NOMO-1 (cell line): Measurements from ENCODE around the gene SPON2.

Source experiments
- DNase-seq, 2 experiments: peaks; one replicate each; lab custom pipeline; 2025; ENCODE audit not compliant: unreplicated experiment in 2 of 2; lab: John Stamatoyannopoulos, UW

The SPON2 gene

DNA sequence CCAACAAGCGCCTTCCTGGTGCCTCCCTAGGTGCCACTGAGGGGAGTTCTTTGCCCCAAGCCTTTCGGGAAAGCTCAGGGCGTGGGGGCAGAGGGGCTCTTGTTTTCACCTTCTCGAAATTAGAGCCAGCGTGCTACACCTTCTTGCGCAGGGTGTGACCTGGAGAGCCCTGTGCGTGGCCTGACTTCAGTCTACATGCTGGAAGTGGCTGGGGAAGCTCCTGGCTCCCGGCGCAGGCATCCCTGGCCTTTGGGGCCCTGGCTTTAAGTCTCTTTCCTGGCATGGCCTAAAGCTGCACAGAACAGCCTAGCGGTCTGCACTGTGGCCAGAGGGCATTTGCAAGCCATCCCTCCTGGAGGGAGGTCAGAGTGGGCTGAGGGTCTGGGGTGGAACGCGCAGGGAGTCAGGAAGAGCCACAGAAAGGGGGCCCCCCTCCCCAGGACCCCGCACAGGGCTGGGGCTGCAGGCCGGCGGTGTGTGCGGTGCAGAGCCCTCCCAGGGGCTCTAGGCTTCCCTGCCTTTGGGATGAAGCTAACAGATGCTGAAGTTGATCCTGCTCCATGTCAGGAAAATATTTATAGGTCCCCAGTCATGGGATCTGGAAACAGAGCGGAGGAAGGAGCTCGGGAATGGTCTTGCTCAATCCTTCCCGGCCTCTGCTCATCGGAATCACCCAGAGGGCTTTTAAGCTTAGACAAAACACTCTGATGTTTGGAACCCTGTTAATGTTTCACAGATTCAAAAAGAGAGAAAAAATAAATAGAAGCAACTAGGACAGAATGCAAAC lies 781 bp upstream of the SPON2 start:
- no peak for DNase-seq

DNA sequence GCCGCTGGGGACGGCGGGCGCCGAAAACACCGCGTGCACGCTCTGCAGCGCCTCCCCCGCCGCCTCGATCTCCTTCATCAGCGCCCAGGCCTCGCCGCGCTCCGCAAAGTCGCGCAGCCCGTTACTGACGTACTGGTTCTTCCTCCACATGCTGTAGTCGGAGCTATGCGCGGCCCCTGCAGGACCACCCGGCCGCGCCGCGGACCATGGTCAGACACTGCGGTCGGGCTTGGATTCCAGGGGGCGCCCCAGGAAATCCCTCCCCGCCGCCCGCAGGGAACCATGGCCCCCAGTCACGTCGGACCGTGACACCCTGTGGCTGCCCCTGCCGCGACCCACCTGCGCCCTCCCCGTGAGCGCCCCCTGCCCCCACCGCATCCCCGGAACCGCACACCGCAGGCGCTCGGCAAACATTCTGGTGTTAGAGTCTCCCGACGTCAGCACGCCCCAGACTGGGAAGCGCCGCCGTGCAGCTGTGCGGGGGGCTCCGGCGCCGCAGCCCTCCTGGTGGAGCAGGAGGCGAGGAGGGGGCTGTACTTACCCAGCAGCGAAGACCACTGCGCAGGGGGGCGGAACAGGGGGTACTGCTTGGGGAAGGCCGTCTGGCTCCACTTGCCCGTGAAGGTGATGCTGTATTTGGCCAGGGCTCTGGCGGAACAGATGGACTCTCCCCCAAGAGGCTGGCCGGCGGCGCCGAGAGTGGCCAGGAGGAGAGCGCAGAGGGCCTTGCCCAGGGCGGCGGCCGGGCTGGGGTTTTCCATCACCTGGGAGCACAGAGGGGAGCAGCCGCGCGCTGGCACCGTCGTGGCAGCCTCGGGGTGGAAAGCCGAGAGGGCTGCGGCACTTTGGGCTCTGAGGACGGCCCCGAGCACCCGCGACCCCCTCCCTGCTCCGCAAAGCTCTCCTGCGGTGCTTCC lies 814 bp downstream of the SPON2 start:
- peak in 1 of 2 experiments; percentile 20 for DNase-seq

DNA sequence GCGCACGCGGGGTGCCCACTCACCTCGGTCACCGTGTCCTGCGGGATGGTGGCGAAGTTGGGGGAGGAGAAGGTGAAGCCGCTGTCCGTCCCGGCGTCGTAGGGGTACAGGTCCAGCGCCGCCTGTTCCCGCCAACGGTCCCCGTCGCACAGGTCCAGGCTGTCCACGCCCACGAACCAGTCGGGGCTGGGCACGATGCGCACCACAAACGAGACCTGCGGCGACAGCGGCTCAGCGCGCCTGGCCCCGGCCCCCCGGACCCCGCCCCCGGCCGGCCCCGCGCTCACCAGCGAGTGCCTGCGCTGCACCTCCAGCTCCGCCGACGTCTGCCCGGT lies 1.4 kb downstream of the SPON2 start:
- no peak for DNase-seq

DNA sequence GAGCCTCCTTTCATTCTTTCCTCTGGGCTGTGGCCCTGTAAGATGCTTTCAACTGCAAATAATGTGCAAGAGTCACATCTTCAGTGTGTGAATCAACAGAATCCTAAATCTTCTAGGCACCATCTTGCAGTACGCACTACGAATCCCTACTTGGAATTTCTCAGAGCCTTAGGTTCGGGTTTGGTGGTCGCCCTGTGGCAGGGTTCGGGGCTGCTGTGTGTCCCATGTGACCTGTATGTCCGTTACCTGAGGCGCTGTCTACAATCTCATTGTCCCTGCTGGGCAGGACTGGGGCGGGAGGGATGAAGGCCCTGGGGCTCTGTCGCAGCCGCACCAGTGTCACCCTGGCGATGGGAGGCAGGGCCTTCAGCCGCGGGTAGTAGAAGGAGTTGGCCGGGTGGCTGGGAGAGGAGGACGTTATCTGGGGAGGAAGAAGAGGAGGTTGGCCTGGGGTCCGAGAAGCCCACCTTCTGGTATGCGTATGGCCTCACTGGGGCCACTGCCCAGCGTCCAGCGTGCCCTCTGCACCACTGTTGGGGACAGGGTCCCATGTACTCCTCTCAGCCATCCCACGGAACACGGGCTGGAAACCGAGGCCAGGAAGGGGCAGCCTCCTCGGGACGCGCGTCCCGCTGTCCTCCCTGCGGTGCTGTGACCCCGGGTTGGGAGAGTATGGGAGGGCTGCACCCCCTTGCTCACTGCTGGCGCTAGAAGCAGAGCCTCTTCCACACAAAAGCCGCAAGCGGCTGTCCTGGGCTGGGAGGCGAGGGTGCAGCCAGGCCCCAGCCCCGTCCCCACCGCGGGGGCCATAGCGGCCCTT lies 2.0 kb downstream of the SPON2 start:
- DNase-seq, result no peak

DNA sequence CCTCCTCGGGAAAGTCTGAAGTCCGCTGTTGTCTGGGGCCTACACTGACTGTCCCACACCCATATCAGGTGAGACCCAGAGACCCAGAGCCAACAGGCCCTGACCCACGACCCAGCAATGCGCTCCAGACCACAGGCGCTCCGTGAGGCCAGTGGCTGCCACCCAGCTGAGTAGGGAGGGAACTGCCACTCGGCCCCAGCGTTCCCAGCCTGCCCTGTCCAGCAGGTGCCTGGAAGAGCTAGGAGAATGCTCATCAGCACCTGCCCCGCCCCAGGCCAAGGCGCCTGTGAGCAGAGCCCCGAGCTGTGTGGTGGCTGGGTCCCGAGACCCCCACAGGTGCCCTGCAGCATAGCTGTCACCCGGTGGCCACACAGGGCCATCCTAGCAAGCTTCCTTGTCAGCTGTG lies 2.7 kb downstream of the SPON2 start:
- no peak for DNase-seq

DNA sequence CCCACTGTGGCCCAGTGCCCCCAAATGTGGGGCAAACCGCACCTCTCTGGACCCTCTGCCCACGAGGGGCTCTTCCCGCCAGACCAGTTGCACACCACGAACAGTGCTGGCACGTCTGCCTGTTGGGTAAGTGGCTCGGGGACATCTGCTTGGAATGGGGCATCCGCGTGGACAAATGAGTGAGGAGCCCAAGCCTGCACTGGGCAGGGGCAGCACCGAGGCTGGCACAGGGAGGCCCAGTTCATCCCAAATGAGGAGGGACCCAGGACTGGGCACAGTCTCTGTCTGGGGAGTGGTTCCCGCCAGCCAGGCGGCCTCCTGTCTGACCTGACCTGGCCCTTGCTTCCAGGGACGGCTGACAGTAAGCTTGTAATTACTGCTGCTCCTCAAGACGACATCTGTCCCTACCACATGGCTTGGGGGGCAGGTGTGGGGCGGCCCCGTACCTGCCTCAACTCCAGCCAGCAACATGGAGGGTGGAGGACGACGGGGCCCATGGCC lies 3.2 kb downstream of the SPON2 start:
- no peak for DNase-seq

DNA sequence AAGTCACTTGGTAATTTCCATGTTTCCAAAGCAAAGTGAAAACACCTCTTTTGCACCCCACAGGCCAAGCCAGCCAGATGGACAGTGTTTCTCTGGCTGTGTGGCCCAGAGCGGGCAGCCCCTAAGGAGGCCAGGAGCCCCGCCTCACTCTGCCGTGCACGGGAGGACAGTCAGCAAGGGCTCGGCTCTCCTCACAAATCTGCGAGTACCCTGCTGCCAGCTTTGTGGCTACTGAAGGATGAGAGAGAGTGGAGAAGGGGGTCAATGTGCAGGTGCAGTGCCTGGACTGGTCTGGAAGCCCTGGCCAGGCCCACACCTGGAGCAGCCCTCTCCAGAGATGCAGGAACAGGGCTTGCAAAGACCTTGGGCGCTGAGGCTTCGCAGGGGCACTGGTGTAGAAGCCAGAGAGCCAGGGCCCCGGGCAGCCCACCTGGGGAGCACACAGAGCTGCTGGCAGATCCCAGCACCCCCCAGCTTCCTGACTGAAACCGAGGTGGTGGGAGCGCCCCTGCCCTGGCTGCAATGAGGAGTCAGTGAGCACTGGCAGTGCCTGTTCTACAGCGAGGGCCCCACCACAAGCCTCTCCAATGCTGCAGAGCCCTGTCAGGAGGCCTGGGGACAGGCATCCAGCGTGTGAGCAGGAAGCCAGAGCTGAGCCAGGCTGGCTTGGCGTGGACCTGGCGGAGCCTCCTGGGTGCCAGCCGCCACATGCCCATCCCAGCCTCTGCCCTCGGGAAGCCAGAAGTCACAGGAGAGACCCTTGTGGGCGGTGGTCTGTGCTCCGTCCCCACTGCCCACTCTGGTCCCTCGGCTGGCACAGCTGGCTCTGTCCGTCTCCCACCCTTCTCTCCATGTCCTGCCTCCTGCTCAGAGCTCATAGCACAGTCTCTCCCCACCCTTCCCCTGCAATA lies 3.9 kb downstream of the SPON2 start:
- no peak for DNase-seq

DNA sequence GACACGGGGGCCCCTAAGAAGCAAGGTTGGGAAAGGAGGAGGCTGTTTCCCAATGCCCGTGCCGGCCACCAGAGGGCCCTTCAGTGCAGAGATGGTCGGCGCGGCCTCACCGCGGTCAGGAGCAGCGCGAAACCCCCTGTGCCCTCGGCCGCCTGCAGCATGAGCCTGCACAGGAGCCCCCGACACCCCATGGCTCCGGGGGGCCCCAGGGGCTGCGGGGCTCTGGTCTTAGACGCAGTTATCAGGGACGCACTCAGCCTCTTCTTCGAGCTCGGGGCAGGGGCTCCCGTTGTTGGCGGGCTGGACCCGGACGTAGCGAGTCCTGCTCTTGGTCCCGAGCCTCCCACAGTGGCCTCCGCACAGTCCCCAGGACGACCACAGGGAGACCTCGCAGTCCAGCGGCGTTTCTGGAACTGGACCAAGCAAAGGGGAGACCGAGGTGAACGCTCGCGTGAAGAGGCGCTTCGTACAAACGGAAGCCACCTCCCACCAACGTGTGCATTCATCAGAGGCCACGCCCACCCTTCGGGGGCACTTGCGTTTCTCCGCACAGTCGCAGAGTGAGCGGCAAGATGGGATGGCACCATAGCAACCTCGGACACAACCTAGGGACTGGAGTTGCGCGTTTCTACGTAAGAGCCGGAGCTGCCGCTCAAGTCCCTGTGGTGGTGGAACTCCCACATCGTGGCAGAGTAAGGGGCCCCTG lies 5.0 kb downstream of the SPON2 start:
- peak; percentile 93 to 95 for DNase-seq

DNA sequence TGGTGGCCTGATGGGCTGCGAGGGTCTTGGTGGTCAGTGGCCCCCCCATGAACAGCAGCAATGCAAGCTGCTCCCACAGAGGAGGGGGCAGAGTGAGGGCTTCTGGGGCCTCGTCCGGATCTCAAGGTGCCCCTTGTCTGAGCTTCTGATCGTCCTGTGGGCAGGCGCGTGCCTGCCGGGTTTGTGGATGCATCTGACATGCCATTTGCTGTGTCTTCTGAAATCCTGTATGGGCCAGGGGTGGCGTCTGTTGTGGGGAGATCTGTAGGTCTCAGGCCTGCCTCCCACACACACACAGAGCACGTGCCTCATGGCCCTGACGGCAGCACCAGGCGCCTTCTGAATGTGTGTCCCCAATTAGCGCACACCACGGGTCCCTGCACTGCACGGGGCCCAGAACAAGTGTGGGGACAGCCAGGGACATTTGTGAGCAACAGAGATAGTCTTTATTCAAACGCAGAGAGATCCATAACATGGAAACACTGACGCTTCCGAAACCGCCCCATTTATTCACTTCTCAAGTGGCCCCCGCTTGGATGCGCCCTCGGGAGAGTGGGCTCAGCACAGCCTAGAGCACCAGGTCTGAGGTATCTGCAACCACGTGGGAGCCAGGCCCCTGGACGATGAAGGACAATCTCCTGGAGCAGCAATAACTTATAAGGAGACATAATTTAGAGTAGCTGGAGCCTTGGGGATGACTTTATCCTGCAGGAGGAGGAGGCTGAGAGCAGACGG lies 5.7 kb downstream of the SPON2 start:
- no peak for DNase-seq

DNA sequence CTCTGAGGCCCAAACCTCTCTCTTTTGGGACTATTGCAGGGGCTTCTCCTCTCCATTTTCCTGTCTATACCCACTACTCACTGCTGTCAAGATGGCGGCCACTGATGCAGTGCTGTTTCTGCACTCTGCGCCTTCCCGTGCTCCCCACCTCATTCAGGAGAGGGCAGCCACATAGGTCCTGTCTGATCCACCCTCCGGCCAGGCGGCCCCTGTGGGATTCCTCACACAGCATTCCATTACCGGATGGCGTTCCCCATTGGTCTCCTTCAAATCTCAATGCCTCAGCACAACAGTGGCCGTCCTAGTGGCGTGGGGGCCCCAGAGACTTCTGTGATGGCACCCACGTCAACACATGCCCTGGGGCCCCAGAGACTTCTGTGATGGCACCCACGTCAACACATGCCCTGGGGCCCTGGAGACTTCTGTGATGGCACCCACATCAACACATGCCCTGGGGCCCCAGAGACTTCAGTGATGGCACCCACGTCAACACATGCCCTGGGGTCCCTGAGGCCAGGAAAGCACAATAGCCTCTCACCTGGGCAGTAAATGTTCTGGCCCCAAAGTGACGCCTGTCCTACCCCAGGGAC lies 7.3 kb downstream of the SPON2 start:
- DNase-seq, result no peak

DNA sequence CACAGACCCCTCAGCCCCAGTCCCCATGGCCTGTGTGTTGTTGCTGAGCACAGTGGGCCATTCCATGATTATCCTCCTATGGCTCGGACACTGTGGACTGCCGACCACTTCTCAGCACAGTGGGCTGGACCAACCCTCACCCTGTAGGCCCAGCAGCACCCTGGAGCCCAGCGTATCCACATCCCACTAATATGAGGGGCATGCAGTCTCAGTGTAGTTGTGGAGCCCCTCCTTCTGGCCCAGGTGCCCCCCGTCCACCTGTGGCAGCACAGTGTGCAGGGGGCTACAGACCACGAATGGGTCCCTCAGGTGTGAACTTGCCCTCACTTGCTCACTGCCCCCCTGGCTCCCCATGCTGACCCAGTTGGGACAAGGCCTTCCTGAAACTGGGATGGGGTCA lies 7.9 kb downstream of the SPON2 start:
- DNase-seq, result no peak

DNA sequence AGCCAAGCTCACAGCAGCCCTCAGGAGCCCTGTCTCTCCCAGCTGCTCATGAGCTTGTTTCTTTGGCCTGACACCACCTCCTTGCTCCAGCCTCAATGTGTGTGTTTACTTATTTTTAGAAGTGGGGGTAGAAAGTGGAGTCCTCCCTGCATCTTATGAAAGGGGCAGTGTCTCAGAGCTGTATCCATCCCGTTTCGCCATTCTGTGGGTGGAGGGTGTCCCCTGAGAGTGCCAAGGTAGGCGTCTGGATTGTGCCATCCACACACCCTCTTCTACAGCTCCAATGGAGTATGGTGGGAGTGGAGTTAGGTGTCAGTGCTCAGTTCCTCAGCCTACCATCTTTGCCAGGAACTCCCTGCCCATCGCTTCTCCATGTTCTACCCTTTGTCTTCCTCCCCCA lies 8.3 kb downstream of the SPON2 start:
- no peak for DNase-seq

DNA sequence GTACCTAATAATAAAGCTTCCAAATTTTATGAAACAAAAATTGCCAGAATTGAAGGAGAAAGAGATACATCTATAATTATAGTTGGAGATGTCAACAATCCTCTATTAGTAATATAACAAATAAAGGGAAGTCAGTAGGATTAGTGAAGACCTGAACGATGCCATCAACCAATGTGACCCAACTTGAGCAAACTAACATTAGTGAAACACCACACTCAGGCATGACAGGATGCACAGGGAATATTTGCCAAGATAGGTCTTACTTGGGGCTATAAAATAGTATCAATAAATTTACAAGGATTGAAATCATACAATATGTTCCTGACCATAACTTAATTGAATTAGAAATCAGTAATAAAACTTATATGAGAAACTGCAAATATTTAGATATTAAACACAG lies 12.0 kb downstream of the SPON2 start:
- no peak for DNase-seq

DNA sequence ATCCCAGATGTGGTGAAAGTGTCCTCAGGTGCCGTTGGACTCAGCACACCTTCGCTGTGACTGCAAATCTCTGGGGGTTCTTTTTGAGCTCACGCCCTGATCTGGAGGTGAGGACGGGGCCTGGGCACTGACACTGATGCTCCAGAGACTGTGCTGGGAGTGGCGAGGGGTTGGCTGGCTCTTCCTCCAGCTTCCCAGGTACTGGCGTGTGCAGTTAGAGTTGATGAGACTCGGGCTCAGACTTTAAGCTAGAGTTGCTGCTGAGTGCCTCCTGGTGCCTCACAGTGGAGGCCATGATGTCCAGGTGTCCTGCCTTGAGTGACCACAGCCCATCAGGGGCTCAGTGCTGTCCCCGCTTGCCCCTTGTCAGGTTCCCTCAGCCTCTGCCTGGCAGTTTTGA lies 16.3 kb downstream of the SPON2 start:
- DNase-seq, result no peak

DNA sequence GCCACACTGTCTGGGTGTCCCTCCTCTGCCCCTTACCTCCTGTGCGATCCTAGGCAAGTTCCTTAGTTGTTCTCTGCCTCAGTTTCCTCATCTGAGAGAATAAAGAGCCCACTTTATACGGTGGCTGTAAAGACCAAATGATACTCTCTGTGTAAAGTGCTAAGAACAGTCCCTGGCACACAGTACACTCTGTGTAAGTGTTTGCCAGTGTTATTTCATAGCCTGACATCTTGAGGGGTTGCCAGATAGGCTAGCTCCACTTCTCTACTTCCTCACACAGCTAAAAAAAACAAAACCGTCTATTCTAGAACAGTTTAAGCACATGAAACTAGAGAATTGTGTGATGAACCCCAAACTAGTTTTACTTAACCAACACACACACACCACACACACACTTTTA lies 17.1 kb downstream of the SPON2 start:
- peak in 1 of 2 experiments; percentile 14 for DNase-seq

DNA sequence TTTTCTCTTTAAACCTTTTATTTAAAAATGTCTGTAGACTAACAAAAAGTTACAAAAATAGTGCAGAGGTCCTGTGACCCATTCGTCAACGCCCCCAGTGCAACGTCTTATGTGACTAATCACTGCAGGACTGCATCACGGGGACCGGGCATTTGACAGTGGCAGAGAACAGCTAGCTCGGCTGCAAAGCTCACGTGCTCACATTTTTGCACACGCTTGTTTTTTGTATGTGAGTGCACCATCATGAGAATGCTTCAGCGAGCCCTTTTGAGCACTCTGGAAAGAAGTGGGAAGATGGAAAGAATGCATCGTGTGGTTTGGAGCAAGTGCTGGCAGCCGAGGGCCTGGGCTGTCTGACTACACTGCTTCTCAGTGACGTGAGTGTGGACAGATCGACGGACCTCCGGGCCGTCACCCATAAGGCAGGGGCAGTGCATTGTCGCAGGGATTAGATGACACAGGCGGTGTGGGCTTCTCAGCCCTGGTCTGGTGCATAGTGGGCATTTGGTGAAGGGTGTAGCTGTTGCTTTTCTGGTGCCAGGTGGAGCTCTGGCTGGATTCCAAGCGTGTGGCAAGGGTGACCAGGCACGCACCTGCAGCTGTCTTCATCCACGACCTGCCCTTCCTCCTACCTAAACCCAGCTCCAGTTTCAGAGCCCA lies 17.7 kb downstream of the SPON2 start:
- DNase-seq, result peak in 1 of 2 experiments; percentile 48

DNA sequence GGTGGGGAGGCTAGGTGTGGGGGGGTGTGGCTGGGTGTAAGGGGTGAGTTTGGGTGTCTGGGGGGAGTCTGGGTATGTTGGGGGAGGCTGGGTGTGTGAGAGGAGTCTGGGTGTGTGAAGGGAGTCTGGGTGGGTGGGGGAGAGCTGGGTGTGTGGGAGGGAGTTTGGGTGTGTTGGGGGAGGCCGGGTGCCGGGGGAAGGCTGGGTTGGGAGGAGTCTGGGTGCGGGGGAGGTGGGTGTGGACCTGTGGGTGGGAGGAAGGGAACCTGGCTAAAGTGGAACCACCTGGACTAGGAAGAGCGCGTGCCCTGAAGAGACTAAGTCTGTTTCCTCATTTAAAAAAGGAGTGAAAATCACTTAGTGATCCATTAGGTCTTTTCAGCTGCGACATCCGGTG lies 18.3 kb downstream of the SPON2 start:
- no peak for DNase-seq

DNA sequence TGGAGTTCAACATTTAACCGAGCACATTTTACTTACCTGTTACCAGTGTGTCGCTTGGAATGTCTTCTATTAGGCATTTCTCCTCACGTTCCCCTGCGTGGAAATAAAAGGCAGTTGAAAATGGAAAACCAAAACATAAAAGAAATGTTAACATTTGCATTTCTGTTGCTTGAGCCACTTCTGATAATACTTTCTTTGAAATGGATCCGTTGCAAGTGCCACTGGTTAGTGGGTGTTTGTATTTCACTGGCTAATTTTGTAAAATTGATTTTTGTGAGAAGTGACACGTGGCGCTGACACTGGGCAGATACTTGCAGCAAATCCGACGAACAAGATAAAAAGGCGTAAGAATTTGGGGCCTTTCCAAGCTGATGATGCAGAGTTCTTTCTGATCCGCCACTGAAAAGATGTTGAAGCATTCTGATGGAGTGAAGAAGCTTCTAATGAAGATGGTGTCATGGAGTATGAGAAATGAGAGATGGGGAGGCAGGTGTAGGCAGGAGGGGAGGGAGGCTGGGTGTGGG lies 18.8 kb downstream of the SPON2 start:
- no peak for DNase-seq
